Neural crest cell (in vitro differentiated cells): ENCODE measurements around the gene GPD1. TPM values are rescaled to one million over a fixed set of nuclear protein-coding genes. Genes with fewer than 3 reads are reported as not detected.

ENCODE experiments used
- DNase-seq: peaks from one replicate; pipeline ENCODE4 v3.0.0; 2021; ENCODE audit warnings: low read depth, mixed read lengths, low spot score
- H3K27ac Mint-ChIP-seq: one replicate; pipeline ENCODE4 v1.8.0; 2021; ENCODE audit warnings: mild to moderate bottlenecking, mixed read lengths; ENCODE audit not compliant: unreplicated experiment
- H3K27me3 Mint-ChIP-seq: 2 replicates; pipeline ENCODE4 v1.8.0; 2021; ENCODE audit warnings: low read depth, mild to moderate bottlenecking, mixed read lengths
- H3K36me3 Mint-ChIP-seq: 2 replicates; pipeline ENCODE4 v1.8.0; 2021; ENCODE audit warnings: low read depth, mild to moderate bottlenecking, mixed read lengths
- H3K4me1 Mint-ChIP-seq: 2 replicates; pipeline ENCODE4 v1.8.0; 2021; ENCODE audit warnings: mixed read lengths
- H3K4me3 Mint-ChIP-seq: one replicate; pipeline ENCODE4 v1.8.0; 2021; ENCODE audit warnings: mild to moderate bottlenecking, mixed read lengths
- H3K9me3 Mint-ChIP-seq: 2 replicates; pipeline ENCODE4 v1.8.0; 2021; ENCODE audit warnings: mixed read lengths
- total RNA-seq: library from RNA; stranded (reverse); gene quantifications from 2 replicates; pipeline ENCODE4 v1.2.1, GENCODE V29; 2021
- TF ChIP-seq, protein P1 (sequence below): fragments of 200-600 bp; sonication (generic); conservative IDR thresholded peaks from 2 replicates; pipeline ENCODE4 v1.5.0; 2021; ENCODE audit warnings: antibody characterized with exemption, mild to moderate bottlenecking

GPD1 gene
- total RNA-seq, 1 donor from 2014 or later, result 0.49 TPM

DNA sequence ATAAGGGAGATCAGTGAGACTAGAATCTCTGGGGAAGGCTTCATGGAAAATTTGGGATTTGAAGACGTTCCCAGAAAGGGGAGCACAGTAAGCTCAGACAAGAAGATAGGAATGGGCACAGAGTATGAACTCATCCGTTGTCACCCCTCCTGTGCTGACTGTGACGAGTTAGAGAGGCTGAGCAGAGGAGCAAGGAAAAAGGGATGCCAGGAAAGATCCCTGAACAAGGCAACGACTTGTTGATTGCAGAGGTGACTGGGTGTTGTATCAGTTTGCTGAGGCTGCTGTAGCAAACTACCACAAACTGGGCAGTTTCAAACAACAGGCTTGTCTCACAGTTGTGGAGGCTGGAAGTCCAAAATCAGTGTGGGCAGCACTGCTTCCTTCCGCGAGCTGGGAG is 5.9 kb upstream of the GPD1 start:
- peaks cover 17% of the 10 kb centered on the region for H3K36me3 Mint-ChIP-seq
- TF ChIP-seq, protein P1, sequence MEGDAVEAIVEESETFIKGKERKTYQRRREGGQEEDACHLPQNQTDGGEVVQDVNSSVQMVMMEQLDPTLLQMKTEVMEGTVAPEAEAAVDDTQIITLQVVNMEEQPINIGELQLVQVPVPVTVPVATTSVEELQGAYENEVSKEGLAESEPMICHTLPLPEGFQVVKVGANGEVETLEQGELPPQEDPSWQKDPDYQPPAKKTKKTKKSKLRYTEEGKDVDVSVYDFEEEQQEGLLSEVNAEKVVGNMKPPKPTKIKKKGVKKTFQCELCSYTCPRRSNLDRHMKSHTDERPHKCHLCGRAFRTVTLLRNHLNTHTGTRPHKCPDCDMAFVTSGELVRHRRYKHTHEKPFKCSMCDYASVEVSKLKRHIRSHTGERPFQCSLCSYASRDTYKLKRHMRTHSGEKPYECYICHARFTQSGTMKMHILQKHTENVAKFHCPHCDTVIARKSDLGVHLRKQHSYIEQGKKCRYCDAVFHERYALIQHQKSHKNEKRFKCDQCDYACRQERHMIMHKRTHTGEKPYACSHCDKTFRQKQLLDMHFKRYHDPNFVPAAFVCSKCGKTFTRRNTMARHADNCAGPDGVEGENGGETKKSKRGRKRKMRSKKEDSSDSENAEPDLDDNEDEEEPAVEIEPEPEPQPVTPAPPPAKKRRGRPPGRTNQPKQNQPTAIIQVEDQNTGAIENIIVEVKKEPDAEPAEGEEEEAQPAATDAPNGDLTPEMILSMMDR, result no peak
- H3K27ac Mint-ChIP-seq, result no peak overlapping the region
- H3K27me3 Mint-ChIP-seq, result no peaks in the 10 kb centered on the region
- H3K4me3 Mint-ChIP-seq, result no peak overlapping the region
- DNase-seq, result no peak
- no peaks in the 10 kb centered on the region for H3K4me1 Mint-ChIP-seq
- H3K9me3 Mint-ChIP-seq, result no peaks in the 10 kb centered on the region

DNA sequence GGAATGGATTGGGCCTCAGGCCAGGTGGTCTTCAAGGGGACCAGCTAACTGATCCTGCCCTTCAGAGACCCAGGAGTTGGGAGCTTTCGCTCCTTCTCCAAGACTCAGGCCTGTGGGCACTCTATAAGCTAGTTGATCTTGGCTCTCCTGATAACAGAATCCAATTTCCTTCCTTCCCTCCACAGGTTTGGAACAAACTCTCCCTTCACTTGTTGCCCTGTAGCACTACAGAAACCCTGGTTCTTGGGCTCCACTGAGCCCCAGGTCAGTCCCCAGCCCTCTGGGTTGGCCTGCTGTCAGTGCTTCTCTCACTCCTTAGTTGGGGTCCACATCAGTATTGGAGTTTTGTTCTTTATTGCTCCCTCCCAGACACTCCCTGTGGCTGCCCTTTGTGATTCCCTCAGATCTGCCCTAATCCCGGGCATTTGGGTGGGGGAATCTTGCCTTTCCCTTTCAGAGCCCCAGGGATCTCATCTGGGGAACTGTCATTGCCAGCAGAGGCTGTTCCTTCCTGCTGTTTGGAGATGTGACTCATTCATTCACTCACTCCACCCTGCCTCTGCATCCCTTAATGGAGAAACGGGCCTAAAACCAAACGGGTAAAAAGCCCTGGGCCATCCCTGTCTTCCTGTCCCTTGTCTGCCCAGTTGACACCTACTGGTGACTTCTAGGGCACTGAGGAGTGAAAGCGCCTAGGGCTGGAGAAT is 4.4 kb upstream of the GPD1 start:
- H3K36me3 Mint-ChIP-seq, result peaks cover 17% of the 10 kb centered on the region
- no peaks in the 10 kb centered on the region for H3K4me1 Mint-ChIP-seq
- H3K27ac Mint-ChIP-seq, result peak overlapping the region; percentile 95

DNA sequence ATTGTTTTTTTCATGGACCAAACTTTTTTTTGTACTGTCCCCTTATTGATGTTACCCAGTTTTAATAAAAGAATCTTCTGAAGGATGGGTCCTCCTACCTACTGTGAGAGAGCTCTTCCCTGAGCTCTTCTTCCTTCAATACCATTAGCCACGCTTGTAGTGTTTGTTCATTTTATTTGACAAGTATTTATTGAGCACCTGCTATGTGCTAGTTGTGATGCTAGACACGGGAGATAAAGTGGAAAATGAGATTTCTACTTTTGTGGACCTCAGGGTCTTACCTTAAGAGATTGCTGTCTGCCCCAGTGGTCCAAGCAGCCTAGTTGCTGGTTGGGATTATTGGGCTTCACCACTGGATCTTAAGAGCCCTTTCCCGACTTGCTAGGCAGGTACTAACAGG is 3.2 kb upstream of the GPD1 start:
- peaks cover 16% of the 10 kb centered on the region for H3K36me3 Mint-ChIP-seq
- H3K9me3 Mint-ChIP-seq, result no peaks in the 10 kb centered on the region
- H3K4me1 Mint-ChIP-seq, result no peaks in the 10 kb centered on the region
- H3K27me3 Mint-ChIP-seq, result no peaks in the 10 kb centered on the region
- no peak overlapping the region for H3K4me3 Mint-ChIP-seq
- TF ChIP-seq, protein P1, result no peak
- DNase-seq, result no peak
- no peak overlapping the region for H3K27ac Mint-ChIP-seq

More for the DNA sequence above, 4.4 kb upstream of the GPD1 start:
- no peaks in the 10 kb centered on the region for H3K27me3 Mint-ChIP-seq
- no peaks in the 10 kb centered on the region for H3K9me3 Mint-ChIP-seq
- H3K4me3 Mint-ChIP-seq, result no peak overlapping the region
- DNase-seq, result no peak
- TF ChIP-seq, protein P1, result no peak

DNA sequence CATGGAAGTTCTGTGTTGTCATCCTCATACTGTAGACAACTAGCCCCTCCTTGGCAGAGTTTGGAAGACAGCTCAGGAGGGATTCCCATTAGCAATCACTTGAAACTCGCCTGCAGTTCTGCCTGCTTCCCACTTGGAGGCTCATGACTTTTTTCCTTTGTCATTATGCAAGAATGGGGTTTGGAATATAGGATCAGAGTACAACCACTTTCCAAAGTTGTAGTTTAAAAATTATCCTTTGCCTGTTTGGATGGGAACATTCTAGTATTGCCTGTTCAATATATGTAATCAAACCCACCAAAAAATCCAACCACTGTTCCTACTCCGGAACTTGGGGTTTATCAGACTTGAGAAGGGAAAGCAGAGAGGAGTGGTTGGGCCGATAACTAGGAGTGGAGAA is 2.1 kb upstream of the GPD1 start:
- Mint-ChIP-seq H3K4me3 (no peak overlapping the region), H3K36me3 (peaks cover 8% of the 10 kb centered on the region), H3K27me3 (no peaks in the 10 kb centered on the region), H3K27ac (no peak overlapping the region), H3K9me3 (no peaks in the 10 kb centered on the region), H3K4me1 (no peaks in the 10 kb centered on the region)
- TF ChIP-seq, protein P1, result peak; percentile 59
- no peak for DNase-seq

DNA sequence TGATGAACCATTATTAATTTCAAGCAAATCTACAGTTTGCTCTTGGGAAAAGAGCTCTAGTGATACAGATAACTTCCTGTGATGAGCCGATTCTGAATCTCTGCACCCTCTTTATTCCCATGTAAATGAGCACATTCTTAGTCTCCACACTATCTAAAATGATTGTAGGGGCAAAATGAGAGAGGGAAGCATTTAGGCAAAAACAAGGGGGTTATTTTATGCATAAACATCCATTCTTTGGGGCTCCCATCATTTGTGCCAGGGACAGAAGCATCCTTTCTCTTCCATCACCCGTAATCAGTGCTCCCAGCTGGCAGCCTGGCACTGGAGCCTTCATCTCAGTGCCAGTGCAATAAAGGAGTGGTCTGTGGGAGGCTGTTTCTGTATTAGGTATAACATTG is 1.7 kb upstream of the GPD1 start:
- no peak for DNase-seq
- Mint-ChIP-seq H3K9me3 (no peaks in the 10 kb centered on the region), H3K27me3 (no peaks in the 10 kb centered on the region), H3K4me3 (no peak overlapping the region), H3K4me1 (no peaks in the 10 kb centered on the region), H3K27ac (no peak overlapping the region), H3K36me3 (peaks cover 8% of the 10 kb centered on the region)
- TF ChIP-seq, protein P1, result no peak
